AG04449 (cell line): ENCODE data around the gene SH2D2A.

Experiments
- CTCF ChIA-PET: fragments of 350-600 bp; formaldehyde crosslinking; extraction: SDS; loops from one replicate; lab custom pipeline; 2021; ENCODE audit warnings: antibody characterized with exemption; lab: Yijun Ruan, JAX
- POLR2A ChIA-PET: fragments of 400-600, 350-600 bp; formaldehyde crosslinking; extraction: SDS; loops from one replicate; lab custom pipeline; 2020; ENCODE audit warnings: antibody characterized with exemption, inconsistent platforms; lab: Yijun Ruan, JAX
- DNase-seq: peaks from one replicate; pipeline ENCODE4 v3.0.0-alpha.2; 2010; ENCODE audit warnings: low read depth, low spot score
- H3K4me3 ChIP-seq: 2 replicates; pipeline ENCODE4 v1.5.1; 2011; ENCODE audit warnings: low read depth, mild to moderate bottlenecking, control low read depth, low read length
- TF ChIP-seq, protein P1 (sequence below): IDR thresholded peaks from one replicate; pipeline ENCODE4 v1.5.1; 2011; ENCODE audit warnings: mild to moderate bottlenecking, moderate library complexity, low read length, control low read depth, inconsistent platforms; ENCODE audit not compliant: insufficient read depth; ENCODE audit errors: missing control alignments

The SH2D2A gene

DNA sequence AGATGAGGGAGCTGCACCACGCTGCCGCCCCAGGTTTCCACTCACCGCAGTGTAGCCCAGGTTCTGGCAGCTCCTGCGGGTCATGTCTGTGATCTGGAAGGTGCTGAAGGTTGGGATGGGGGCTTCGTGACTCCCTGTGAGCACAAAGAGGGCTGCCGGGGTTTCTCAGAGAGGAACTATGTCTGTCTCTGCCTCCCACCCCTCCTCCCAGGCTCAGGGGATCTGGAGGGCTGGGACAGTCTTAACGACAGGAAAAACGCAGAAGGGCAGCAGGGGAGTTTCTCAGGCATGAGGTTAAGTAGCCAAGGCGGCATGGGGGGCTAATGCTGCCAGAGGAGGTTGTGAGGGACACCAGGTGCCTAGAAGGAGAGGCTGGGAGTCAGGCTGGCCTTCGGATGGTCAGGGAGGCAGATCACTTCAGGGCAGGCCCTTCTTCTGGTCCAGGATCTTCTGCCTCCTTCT is 656 bp downstream of the SH2D2A start:
- POLR2A ChIA-PET: no interaction called here

GRCh38 chr1:156815307-156815826 is 1.3 kb downstream of the SH2D2A start:
- no peak overlapping the region for H3K4me3 ChIP-seq
- CTCF ChIA-PET: interaction anchor here (0.6 to 29.3 kb wide), 6 partner anchors 9 to 126 kb away, joined by 3 to 476 read pairs (median 16); partner anchors contain the start of genes INSRR and NTRK1
- POLR2A ChIA-PET: no interaction called here
- TF ChIP-seq, protein P1, sequence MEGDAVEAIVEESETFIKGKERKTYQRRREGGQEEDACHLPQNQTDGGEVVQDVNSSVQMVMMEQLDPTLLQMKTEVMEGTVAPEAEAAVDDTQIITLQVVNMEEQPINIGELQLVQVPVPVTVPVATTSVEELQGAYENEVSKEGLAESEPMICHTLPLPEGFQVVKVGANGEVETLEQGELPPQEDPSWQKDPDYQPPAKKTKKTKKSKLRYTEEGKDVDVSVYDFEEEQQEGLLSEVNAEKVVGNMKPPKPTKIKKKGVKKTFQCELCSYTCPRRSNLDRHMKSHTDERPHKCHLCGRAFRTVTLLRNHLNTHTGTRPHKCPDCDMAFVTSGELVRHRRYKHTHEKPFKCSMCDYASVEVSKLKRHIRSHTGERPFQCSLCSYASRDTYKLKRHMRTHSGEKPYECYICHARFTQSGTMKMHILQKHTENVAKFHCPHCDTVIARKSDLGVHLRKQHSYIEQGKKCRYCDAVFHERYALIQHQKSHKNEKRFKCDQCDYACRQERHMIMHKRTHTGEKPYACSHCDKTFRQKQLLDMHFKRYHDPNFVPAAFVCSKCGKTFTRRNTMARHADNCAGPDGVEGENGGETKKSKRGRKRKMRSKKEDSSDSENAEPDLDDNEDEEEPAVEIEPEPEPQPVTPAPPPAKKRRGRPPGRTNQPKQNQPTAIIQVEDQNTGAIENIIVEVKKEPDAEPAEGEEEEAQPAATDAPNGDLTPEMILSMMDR: no peak
- no peak for DNase-seq

More for the DNA sequence above, 656 bp downstream of the SH2D2A start:
- DNase-seq: no peak
- CTCF ChIA-PET: interaction anchor here (0.9 to 29.3 kb wide), 4 partner anchors 16 to 126 kb away, joined by 3 to 476 read pairs (median 80); partner anchors contain the start of genes INSRR and NTRK1
- TF ChIP-seq, protein P1: no peak
- no peak overlapping the region for H3K4me3 ChIP-seq

DNA sequence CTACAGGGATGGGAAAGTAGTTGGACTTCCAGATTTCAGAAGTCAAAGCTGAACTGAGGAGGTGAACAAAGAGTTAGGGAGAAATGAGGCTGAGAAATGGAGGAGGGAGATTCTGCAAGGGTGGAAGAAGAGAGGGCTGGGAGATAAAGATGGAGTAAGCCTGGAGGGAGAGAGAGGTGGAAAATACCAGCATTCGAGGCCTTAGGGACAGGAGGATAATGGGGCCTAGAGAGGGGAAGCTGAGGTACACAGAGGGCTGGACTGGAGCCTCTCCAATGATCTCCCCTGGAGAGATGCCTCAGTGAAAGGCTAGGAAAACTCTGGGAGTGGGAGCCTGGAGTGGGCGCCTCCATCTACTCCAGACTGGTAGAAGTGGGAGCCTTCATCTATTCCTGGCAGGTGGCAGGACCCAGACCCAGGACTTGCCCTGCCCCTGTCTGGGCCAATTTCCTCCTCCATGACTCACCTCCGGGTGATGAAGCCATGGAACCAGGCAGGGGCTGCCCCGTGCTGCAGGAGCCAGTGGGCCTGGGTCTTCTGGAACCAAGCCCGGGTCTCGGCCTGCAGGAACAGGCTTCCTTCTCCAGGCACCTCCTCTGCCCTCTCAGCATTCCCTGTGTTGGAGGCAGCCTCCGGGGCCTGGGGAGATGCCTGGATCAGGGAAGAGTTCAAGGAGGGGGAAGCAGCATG is 1.9 kb downstream of the SH2D2A start:
- TF ChIP-seq, protein P1: no peak
- no peak overlapping the region for H3K4me3 ChIP-seq
- POLR2A ChIA-PET: no interaction called here
- no peak for DNase-seq
- CTCF ChIA-PET: interaction anchor here (0.7 to 29.3 kb wide), 12 partner anchors 8 to 125 kb away, joined by 3 to 476 read pairs (median 8); partner anchors contain the start of genes INSRR, ISG20L2, METTL25B and NTRK1

GRCh38 chr1:156813750-156814570 is 2.7 kb downstream of the SH2D2A start:
- CTCF ChIA-PET: interaction anchor here (0.7 to 29.3 kb wide), 13 partner anchors 9 to 125 kb away, joined by 3 to 476 read pairs (median 8); partner anchors contain the start of genes INSRR, ISG20L2, METTL25B and NTRK1
- DNase-seq: no peak
- POLR2A ChIA-PET: no interaction called here
- TF ChIP-seq, protein P1: peak; percentile 80
- peak overlapping the region; percentile 33 for H3K4me3 ChIP-seq

GRCh38 chr1:156813298-156813697 is 3.4 kb downstream of the SH2D2A start:
- TF ChIP-seq, protein P1: no peak
- peak overlapping the region; percentile 33; the same call in 1 of the 2 replicates for H3K4me3 ChIP-seq
- DNase-seq: no peak
- POLR2A ChIA-PET: interaction anchor here (0.6 to 1.1 kb wide), 2 partner anchors 11 to 50 kb away, joined by 3 to 4 read pairs; no protein-coding TSS in a partner anchor
- CTCF ChIA-PET: interaction anchor here (0.8 to 29.3 kb wide), 12 partner anchors 9 to 124 kb away, joined by 3 to 476 read pairs (median 8); partner anchors contain the start of genes INSRR and NTRK1
